Measurements from ENCODE around the gene UCHL3.

UCHL3 gene

GRCh38 chr13:75549262-75550158, at the start of gene UCHL3:
Gene UCHL3, plus strand, starts transcription at chr13:75549791. Its CDS starts 30 bp downstream, at chr13:75549821.
- TF ChIP-seq CTCF (IDR thresholded peaks at IDR 0.05; ENCODE audit: insufficient read depth, low read length, poor library complexity, severe bottlenecking): peak; percentile 95
- peak; percentile 96 for DNase-seq (ENCODE audit: extremely low read depth, insufficient read length)
- no peaks in the 10 kb centered on the region; the same call in 1 of the 2 replicates for H3K36me3 ChIP-seq (ENCODE audit: control insufficient read depth, insufficient read depth, low read length)

GRCh38 chr13:75505327-75505726, 44.3 kb upstream of the UCHL3 start:
- no peak for DNase-seq (ENCODE audit: extremely low read depth, insufficient read length)
- H3K27me3 ChIP-seq (replicated peaks; ENCODE audit: control insufficient read depth, insufficient read depth, low read length): no peaks in the 10 kb centered on the region
- TF ChIP-seq CTCF (IDR thresholded peaks at IDR 0.05; ENCODE audit: insufficient read depth, low read length, poor library complexity, severe bottlenecking): no peak
- H3K4me3 ChIP-seq (replicated peaks; ENCODE audit: low read depth, low read length): no peak overlapping the region
- no peaks in the 10 kb centered on the region for H3K36me3 ChIP-seq (ENCODE audit: control insufficient read depth, insufficient read depth, low read length)

More at GRCh38 chr13:75549262-75550158, at the start of gene UCHL3:
- Histone ChIP-seq H3K27me3 (replicated peaks; ENCODE audit: control insufficient read depth, insufficient read depth, low read length) (no peaks in the 10 kb centered on the region), H3K4me3 (replicated peaks; ENCODE audit: low read depth, low read length) (peak within 1 kb of the TSS; percentile 95)

GRCh38 chr13:75506018-75506417, 43.6 kb upstream of the UCHL3 start:
- Histone ChIP-seq H3K36me3 (ENCODE audit: control insufficient read depth, insufficient read depth, low read length) (no peaks in the 10 kb centered on the region), H3K27me3 (replicated peaks; ENCODE audit: control insufficient read depth, insufficient read depth, low read length) (no peaks in the 10 kb centered on the region), H3K4me3 (replicated peaks; ENCODE audit: low read depth, low read length) (no peak overlapping the region)
- no peak for DNase-seq (ENCODE audit: extremely low read depth, insufficient read length)
- TF ChIP-seq CTCF (IDR thresholded peaks at IDR 0.05; ENCODE audit: insufficient read depth, low read length, poor library complexity, severe bottlenecking): no peak

GRCh38 chr13:75507027-75508001, 42.3 kb upstream of the UCHL3 start:
- Histone ChIP-seq H3K27me3 (replicated peaks; ENCODE audit: control insufficient read depth, insufficient read depth, low read length) (no peaks in the 10 kb centered on the region), H3K4me3 (replicated peaks; ENCODE audit: low read depth, low read length) (no peak overlapping the region), H3K36me3 (ENCODE audit: control insufficient read depth, insufficient read depth, low read length) (no peaks in the 10 kb centered on the region)
- no peak for TF ChIP-seq CTCF (IDR thresholded peaks at IDR 0.05; ENCODE audit: insufficient read depth, low read length, poor library complexity, severe bottlenecking)
- DNase-seq (ENCODE audit: extremely low read depth, insufficient read length): no peak

GRCh38 chr13:75508002-75508548, 41.5 kb upstream of the UCHL3 start:
- no peak overlapping the region for H3K4me3 ChIP-seq (replicated peaks; ENCODE audit: low read depth, low read length)

More at GRCh38 chr13:75508002-75508548, 41.5 kb upstream of the UCHL3 start:
- Histone ChIP-seq H3K36me3 (ENCODE audit: control insufficient read depth, insufficient read depth, low read length) (no peaks in the 10 kb centered on the region), H3K27me3 (replicated peaks; ENCODE audit: control insufficient read depth, insufficient read depth, low read length) (no peaks in the 10 kb centered on the region)
- no peak for DNase-seq (ENCODE audit: extremely low read depth, insufficient read length)
- TF ChIP-seq CTCF (IDR thresholded peaks at IDR 0.05; ENCODE audit: insufficient read depth, low read length, poor library complexity, severe bottlenecking): no peak

Data from GM06990 (cell line).